GM18520 (cell line): ENCODE results near the gene IRF1.
"Not testable (repeated sequence)": the region's sequence is repeated elsewhere in the genome, so short reads cannot be mapped to it uniquely, and the experiment has no call there.

Experiments used
- ATAC-seq: cut with Tn5 transposase; IDR thresholded peaks from one replicate; pipeline ENCODE4 v1.9.1; 2021; ENCODE audit not compliant: unreplicated experiment

The IRF1 gene

DNA sequence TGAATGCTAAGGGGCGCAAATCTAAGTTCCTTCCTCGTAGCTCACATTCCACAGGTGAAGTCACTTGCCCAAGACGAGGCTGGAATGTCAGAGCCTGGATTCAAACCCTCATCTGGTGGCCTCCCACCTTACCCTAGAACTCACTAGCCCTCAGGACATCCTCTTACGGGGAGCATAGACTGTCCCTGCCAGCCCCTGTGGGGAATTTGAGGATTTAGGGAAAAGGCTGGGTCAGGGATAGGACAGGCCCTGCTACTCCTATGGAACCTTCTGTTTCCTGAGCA, 45.0 kb downstream of the IRF1 start:
- no peak for ATAC-seq

DNA sequence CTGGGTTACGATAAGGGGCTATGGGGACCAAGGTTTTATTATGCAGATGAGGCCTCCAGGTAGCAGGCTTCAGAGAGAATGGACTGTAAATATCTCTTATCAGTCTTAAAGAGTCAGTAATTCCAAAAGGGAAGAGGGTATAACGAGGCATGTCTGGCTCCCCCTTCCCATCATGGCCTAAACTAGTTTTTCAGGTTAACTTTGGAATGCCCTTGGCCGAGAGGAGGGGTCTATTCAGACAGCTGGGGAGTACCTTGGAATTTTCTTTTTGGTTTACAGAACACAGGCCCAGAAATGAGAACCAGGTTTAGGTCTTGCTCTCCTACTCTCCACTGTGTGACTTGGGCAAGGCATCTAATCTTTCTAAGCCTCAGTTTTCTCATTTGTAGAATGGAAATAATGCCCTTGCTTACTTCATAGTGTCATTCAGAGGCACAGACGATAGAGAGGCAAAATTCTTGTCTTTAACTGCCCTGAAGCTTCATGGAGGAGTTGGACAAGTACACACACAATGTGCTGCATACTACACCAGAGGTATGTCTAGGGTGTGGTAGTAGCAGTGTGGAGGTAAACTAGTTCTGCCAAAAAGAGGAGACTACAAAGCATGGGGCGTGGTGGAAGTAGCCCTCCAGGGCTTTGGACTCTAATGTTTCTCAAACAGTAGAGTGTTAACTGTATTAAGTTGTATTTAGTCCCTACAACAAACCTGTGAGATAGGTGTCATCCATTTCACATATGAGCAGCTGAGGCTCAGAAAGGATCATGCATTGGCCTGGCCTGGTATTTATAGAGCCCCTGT, 45.5 kb downstream of the IRF1 start:
- no peak for ATAC-seq

DNA sequence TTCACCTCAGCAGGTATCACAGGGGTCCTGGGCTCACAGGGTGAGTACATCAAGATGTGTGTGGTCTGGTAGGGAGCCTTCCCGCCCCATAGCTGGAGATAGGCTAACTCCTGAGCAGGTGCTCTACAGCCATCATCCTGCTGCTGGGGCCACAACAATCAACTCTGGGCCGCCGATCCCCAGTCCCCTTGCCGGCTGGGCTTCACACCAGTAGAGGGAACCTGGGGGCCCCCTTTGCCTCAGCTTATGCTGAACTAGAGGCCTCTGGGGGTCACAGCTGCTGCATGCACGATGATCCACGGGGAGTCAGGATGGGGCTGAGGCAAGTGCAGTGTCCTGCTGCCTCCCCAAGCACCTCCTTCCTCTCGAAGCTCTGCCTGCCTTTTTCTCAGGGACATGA, 46.5 kb downstream of the IRF1 start:
- no peak for ATAC-seq

DNA sequence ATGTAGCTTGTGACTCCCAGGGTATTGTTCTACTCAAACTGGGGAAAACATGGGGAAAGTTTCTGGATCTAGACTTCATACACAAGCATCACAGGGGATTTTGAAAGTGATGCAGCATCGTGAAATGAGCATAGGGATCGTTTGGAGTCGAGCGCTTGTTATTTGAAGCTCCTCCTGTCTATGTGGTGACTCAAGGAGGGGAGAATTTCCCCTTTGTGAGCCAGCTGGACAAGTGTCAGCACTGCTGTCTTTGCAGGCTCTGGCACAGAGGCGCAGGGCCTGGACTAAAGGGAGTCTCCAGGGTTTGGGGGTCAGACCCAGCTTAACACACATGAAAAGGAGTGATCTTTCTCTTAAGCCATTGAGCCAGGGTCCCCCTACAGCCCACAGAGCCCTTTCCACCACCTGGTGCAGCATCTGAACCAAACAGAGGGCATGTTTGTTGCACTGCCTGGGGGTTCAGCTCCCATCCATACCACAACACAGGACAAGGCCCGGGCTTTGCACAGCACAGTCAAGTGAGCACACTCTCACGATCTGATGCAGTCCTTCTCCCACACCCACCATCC, 51.0 kb downstream of the IRF1 start:
- no peak for ATAC-seq

GRCh38 chr5:132438917-132439316, 51.7 kb downstream of the IRF1 start:
- ATAC-seq, result no peak

DNA sequence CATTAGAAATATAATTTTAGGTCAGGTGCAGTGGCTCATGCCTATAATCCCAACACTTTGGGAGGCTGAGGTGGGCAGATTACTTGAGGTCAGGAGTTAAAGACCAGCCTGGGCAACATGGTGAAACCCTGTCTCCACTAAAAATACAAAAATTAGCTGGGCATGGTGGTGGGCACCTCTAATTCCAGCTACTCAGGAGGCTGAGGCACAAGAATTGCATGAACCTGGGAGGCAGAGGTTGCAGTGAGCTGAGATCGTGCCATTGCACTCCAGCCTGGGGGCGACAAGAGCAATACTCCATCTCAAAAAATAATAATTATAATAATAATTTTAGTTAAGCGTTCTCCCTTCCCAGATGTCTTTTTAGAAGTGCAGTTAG, 52.3 kb downstream of the IRF1 start:
- not testable (repeated sequence) for ATAC-seq

- peak; percentile 39 for ATAC-seq
Observed at GRCh38 chr5:132437604-132438266, 52.8 kb downstream of the IRF1 start.

GRCh38 chr5:132436936-132437335, 53.6 kb downstream of the IRF1 start:
- no peak for ATAC-seq

GRCh38 chr5:132435886-132436285, 54.7 kb downstream of the IRF1 start:
- ATAC-seq, result no peak

GRCh38 chr5:132435447-132435846, 55.1 kb downstream of the IRF1 start:
- no peak for ATAC-seq

DNA sequence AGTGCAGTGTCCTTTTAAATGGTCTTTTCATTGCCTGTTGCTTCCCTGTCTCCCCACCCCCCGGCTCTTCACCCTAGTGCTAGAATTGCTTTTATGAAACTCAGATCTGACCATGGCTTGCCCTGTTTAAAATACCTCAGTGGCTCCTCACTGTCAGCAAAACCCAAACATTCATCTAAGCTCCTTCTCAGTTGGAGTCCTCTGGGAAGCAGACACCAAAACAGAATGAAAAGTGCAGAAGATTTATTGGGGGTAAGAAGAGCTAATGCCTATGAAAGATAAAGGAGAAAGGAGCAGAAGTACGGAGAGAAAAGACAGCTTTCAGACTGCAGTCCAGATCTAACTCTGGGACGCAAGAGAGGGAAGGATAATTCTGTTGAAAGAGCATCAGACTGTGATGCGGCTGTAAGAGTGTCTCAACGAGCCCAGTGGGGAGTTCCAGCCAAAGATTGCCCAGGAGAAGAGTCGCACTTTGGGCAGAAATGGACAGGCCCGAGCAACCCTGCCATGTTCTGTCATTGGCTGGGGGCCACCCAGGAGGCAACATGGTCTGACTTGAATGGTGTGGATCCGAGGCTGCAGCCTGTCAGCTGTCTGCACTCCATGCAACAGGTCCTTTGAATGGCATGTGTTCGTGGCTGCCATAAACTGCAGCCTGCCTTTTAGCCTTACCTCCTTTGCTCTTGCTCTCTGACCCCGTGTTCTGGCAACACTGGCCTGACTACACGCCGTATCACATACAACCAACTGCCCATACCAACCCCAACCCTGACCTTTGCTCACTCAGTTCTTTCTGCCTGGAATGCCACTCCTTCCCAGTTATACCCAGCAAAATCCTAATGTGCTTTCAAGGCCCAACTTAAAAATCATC, 55.9 kb downstream of the IRF1 start:
- no peak for ATAC-seq

DNA sequence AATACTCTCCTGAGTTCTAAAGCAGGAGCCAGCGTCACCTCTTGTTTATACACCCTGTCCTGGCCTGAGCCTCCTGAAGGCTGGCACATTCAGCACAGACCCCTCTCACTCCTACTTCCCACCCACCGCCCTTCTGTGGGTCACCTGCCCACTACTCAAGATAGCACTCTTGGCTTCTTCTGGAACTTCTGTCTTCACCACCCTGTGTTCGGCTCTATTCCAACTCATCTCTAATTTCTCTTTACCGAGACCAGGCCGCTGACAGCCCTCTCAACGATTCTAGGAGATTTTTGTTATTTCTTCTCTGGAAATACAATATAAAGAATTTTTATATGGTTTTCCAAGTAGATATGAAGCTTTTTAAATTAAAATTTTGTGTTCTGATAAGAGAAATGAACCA, 57.4 kb downstream of the IRF1 start:
- no peak for ATAC-seq

DNA sequence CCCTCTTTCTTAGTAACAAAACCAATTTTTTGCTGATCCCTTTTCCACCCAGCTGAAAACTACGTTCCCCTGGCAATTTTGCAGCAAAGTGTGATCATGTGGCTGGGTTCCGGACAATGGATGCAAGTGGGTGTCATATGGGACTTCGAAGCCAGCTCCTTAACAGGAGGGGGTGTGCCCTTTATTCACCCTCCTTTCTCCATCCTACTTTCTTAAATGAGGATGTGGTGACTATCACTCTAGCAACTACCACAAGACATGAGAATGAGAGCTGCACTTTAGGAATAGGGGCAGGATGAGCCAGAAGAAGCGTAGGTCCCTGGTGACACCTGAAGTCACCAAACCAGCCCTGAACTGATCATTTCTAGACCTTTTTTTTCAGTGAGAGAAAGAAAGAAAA, 58.9 kb downstream of the IRF1 start:
- no peak for ATAC-seq
